Neural cell (in vitro differentiated cells): ENCODE measurements around the gene SIPA1. TPM values are rescaled to one million over a fixed set of nuclear protein-coding genes. Genes with fewer than 3 reads are reported as not detected.

Experiments
- H2AFZ ChIP-seq: fragments of 200-600, 300-800 bp; sonication (generic), shearing (Covaris generic); 2 replicates; pipeline ENCODE4 v1.6.0; 2014; ENCODE audit warnings: low read depth, mild to moderate bottlenecking, antibody characterized with exemption, low read length, moderate library complexity
- H3F3A ChIP-seq: fragments of 200-600 bp; shearing (Covaris generic); 2 replicates; pipeline ENCODE4 v1.6.1; 2016; ENCODE audit warnings: mild to moderate bottlenecking, moderate library complexity, mixed read lengths, antibody characterized with exemption, low read length; ENCODE audit not compliant: insufficient read depth, poor library complexity, severe bottlenecking
- H3K27ac ChIP-seq: fragments of 200-600, 300-800 bp; sonication (generic), shearing (Covaris generic); 2 replicates; pipeline ENCODE4 v1.5.1; 2014; ENCODE audit warnings: mild to moderate bottlenecking, low read length, moderate library complexity
- H3K27me3 ChIP-seq: fragments of 300-800, 200-600 bp; sonication (generic), shearing (Covaris generic); 2 replicates; pipeline ENCODE4 v1.6.0; 2014; ENCODE audit warnings: mild to moderate bottlenecking, low read depth, low read length, moderate library complexity; ENCODE audit not compliant: insufficient read depth
- H3K36me3 ChIP-seq: fragments of 300-800, 200-600 bp; sonication (generic), shearing (Covaris generic); 2 replicates; pipeline ENCODE4 v1.5.1; 2014; ENCODE audit warnings: mild to moderate bottlenecking, antibody characterized with exemption, low read length, moderate library complexity; ENCODE audit not compliant: insufficient read depth
- H3K4me2 ChIP-seq: fragments of 300-800, 200-600 bp; sonication (generic), shearing (Covaris generic); 2 replicates; pipeline ENCODE4 v1.6.0; 2014; ENCODE audit warnings: mild to moderate bottlenecking, low read length
- H3K4me3 ChIP-seq: fragments of 300-800, 200-600 bp; sonication (generic), shearing (Covaris generic); 2 replicates; pipeline ENCODE4 v1.5.1; 2014; ENCODE audit warnings: mild to moderate bottlenecking, low read length, moderate library complexity
- H3K79me2 ChIP-seq: fragments of 200-600 bp; shearing (Covaris generic); replicated peaks from 2 replicates; pipeline ENCODE4 v1.6.0; 2014; ENCODE audit warnings: mild to moderate bottlenecking, low read length, moderate library complexity; ENCODE audit not compliant: insufficient read depth
- H3K9ac ChIP-seq: fragments of 300-800, 200-600 bp; sonication (generic), shearing (Covaris generic); 2 replicates; pipeline ENCODE4 v1.6.1; 2016; ENCODE audit warnings: mild to moderate bottlenecking, low read length, mixed read lengths
- H3K9me2 ChIP-seq: fragments of 200-600 bp; shearing (Covaris generic); 2 replicates; pipeline ENCODE4 v1.6.1; 2016; ENCODE audit warnings: mild to moderate bottlenecking, low read length, mixed read lengths; ENCODE audit not compliant: insufficient read depth
- H3K9me3 ChIP-seq: fragments of 200-600, 300-800 bp; sonication (generic), shearing (Covaris generic); 2 replicates; pipeline ENCODE4 v1.6.1; 2016; ENCODE audit warnings: mild to moderate bottlenecking, mixed run types, low read length, moderate library complexity, mixed read lengths
- H4K20me1 ChIP-seq: fragments of 200-600 bp; shearing (Covaris generic); 2 replicates; pipeline ENCODE4 v1.6.1; 2016; ENCODE audit warnings: mild to moderate bottlenecking, mixed run types; ENCODE audit not compliant: insufficient read depth
- EP300 ChIP-seq: fragments of 450-650 bp; conservative IDR thresholded peaks from 2 replicates; pipeline ENCODE4 v1.6.1; 2014; ENCODE audit warnings: antibody characterized with exemption, mild to moderate bottlenecking, moderate library complexity; ENCODE audit not compliant: poor library complexity, severe bottlenecking
- EZH2 ChIP-seq: fragments of 200-600, 300-800 bp; shearing (Covaris generic), sonication (generic); IDR thresholded peaks from 2 replicates; pipeline ENCODE4 v1.6.1; 2014; ENCODE audit warnings: antibody characterized with exemption, low read length, borderline replicate concordance, mild to moderate bottlenecking; ENCODE audit not compliant: insufficient read depth, poor library complexity, severe bottlenecking
- MXI1 ChIP-seq: fragments of 450-650 bp; conservative IDR thresholded peaks from 2 replicates; pipeline ENCODE4 v1.6.1; 2014; ENCODE audit warnings: antibody characterized with exemption, mild to moderate bottlenecking; ENCODE audit not compliant: poor library complexity, severe bottlenecking
- POLR2AphosphoS5 ChIP-seq: IDR thresholded peaks from 2 replicates; pipeline ENCODE4 v1.6.1; 2012
- RAD21 ChIP-seq: fragments of 450-650 bp; conservative IDR thresholded peaks from 2 replicates; pipeline ENCODE4 v1.6.1; 2014; ENCODE audit warnings: antibody characterized with exemption, mild to moderate bottlenecking, moderate library complexity
- SMC3 ChIP-seq: fragments of 450-650 bp; conservative IDR thresholded peaks from 2 replicates; pipeline ENCODE4 v1.6.1; 2014; ENCODE audit warnings: antibody characterized with exemption, mild to moderate bottlenecking, moderate library complexity; ENCODE audit not compliant: poor library complexity
- TAF1 ChIP-seq: IDR thresholded peaks from 2 replicates; pipeline ENCODE4 v1.6.1; 2012; ENCODE audit warnings: low read depth
- polyA plus RNA-seq: library from polyadenylated mRNA; depleted of rRNA; stranded (reverse); fragments of >200 nt; gene quantifications from 2 replicates; pipeline ENCODE4 v1.2.3, GENCODE V29; 2014
- TF ChIP-seq, protein P1 (sequence below): fragments of 450-650 bp; IDR thresholded peaks from 2 replicates; pipeline ENCODE4 v1.5.1; 2014; ENCODE audit warnings: antibody characterized with exemption, mild to moderate bottlenecking, moderate library complexity; ENCODE audit not compliant: poor library complexity, severe bottlenecking
- TF ChIP-seq, protein P2 (sequence below): IDR thresholded peaks from 2 replicates; pipeline ENCODE4 v1.6.1; 2012; ENCODE audit warnings: borderline replicate concordance

SIPA1 gene
- polyA plus RNA-seq, 1 donor from 2014 or later = 6.5 TPM

- no peak overlapping the region for H3K27ac ChIP-seq
- H2AFZ ChIP-seq = no peak overlapping the region
- no peak overlapping the region for H3K4me3 ChIP-seq
- H3K9ac ChIP-seq = no peak overlapping the region
- no peaks in the 10 kb centered on the region for H3K9me2 ChIP-seq
- no peaks in the 10 kb centered on the region for H3F3A ChIP-seq
- H3K4me2 ChIP-seq = no peak overlapping the region
- peaks cover 14% of the 10 kb centered on the region for H3K79me2 ChIP-seq
- H4K20me1 ChIP-seq = no peaks in the 10 kb centered on the region
- no peaks in the 10 kb centered on the region for H3K27me3 ChIP-seq
- H3K9me3 ChIP-seq = no peaks in the 10 kb centered on the region
- no peaks in the 10 kb centered on the region for H3K36me3 ChIP-seq
- no peak for TF ChIP-seq MXI1
- TF ChIP-seq, protein P1, sequence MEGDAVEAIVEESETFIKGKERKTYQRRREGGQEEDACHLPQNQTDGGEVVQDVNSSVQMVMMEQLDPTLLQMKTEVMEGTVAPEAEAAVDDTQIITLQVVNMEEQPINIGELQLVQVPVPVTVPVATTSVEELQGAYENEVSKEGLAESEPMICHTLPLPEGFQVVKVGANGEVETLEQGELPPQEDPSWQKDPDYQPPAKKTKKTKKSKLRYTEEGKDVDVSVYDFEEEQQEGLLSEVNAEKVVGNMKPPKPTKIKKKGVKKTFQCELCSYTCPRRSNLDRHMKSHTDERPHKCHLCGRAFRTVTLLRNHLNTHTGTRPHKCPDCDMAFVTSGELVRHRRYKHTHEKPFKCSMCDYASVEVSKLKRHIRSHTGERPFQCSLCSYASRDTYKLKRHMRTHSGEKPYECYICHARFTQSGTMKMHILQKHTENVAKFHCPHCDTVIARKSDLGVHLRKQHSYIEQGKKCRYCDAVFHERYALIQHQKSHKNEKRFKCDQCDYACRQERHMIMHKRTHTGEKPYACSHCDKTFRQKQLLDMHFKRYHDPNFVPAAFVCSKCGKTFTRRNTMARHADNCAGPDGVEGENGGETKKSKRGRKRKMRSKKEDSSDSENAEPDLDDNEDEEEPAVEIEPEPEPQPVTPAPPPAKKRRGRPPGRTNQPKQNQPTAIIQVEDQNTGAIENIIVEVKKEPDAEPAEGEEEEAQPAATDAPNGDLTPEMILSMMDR = no peak
- TF ChIP-seq EP300 = no peak
- no peak for TF ChIP-seq TAF1
Observed at GRCh38 chr11:65620666-65621065, 17.2 kb upstream of the SIPA1 start.

- Histone ChIP-seq H3K9me2 (no peaks in the 10 kb centered on the region), H4K20me1 (no peaks in the 10 kb centered on the region), H3F3A (no peaks in the 10 kb centered on the region), H3K27me3 (no peaks in the 10 kb centered on the region), H3K36me3 (no peaks in the 10 kb centered on the region), H3K4me2 (no peak overlapping the region), H2AFZ (no peak overlapping the region), H3K9me3 (no peaks in the 10 kb centered on the region), H3K4me3 (no peak overlapping the region), H3K79me2 (peaks cover 10% of the 10 kb centered on the region), H3K27ac (no peak overlapping the region), H3K9ac (no peak overlapping the region)
- TF ChIP-seq TAF1 (no peak), EP300 (no peak), SMC3 (no peak), RAD21 (no peak), EZH2 (no peak), MXI1 (no peak), POLR2AphosphoS5 (no peak)
- TF ChIP-seq, protein P1 = no peak
- TF ChIP-seq, protein P2, sequence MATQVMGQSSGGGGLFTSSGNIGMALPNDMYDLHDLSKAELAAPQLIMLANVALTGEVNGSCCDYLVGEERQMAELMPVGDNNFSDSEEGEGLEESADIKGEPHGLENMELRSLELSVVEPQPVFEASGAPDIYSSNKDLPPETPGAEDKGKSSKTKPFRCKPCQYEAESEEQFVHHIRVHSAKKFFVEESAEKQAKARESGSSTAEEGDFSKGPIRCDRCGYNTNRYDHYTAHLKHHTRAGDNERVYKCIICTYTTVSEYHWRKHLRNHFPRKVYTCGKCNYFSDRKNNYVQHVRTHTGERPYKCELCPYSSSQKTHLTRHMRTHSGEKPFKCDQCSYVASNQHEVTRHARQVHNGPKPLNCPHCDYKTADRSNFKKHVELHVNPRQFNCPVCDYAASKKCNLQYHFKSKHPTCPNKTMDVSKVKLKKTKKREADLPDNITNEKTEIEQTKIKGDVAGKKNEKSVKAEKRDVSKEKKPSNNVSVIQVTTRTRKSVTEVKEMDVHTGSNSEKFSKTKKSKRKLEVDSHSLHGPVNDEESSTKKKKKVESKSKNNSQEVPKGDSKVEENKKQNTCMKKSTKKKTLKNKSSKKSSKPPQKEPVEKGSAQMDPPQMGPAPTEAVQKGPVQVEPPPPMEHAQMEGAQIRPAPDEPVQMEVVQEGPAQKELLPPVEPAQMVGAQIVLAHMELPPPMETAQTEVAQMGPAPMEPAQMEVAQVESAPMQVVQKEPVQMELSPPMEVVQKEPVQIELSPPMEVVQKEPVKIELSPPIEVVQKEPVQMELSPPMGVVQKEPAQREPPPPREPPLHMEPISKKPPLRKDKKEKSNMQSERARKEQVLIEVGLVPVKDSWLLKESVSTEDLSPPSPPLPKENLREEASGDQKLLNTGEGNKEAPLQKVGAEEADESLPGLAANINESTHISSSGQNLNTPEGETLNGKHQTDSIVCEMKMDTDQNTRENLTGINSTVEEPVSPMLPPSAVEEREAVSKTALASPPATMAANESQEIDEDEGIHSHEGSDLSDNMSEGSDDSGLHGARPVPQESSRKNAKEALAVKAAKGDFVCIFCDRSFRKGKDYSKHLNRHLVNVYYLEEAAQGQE = no peak
Observed at GRCh38 chr11:65621460-65621859, 16.4 kb upstream of the SIPA1 start.
